PC-3 (cell line): ENCODE data around the gene SLC1A7. TPM values are rescaled to one million over a fixed set of nuclear protein-coding genes. Genes with fewer than 3 reads are reported as not detected.

Experiments used
- ATAC-seq: fragments of 200-7000 bp; cut with Tn5 transposase; 2 replicates; pipeline ENCODE4 v1.9.1; 2020; ENCODE audit warnings: mild to moderate bottlenecking, moderate library complexity
- BruUV-seq: library from RNA; stranded (reverse); fragments of 400-500 nt; replicated peaks from 2 replicates; lab custom pipeline; 2021; lab: Mats Ljungman, UMichigan
- CTCF ChIA-PET: fragments of 300-600 bp; sonication (Branson Sonifier 250); formaldehyde crosslinking; loops from one replicate; lab custom pipeline; 2022; ENCODE audit warnings: antibody characterized with exemption; lab: Charles Lee
- POLR2A ChIA-PET: fragments of 300-600 bp; sonication (Branson Sonifier 250); formaldehyde crosslinking; loops from one replicate; lab custom pipeline; 2022; ENCODE audit warnings: antibody characterized with exemption; ENCODE audit not compliant: unreplicated experiment; lab: Charles Lee
- DNase-seq: peaks from one replicate; pipeline ENCODE4 v3.0.0-alpha.2; 2015
- H2AFZ ChIP-seq: fragments of 300-600 bp; sonication (generic); 2 replicates; pipeline ENCODE4 v1.6.0; 2016; ENCODE audit warnings: antibody characterized with exemption, low read length
- H3F3A ChIP-seq: fragments of 300-600 bp; sonication (generic); one replicate; pipeline ENCODE4 v1.6.0; 2017; ENCODE audit warnings: antibody characterized with exemption, low read length, control low read depth, mild to moderate bottlenecking; ENCODE audit not compliant: unreplicated experiment
- H3K27ac ChIP-seq: fragments of 300-600 bp; sonication (generic); 2 replicates; pipeline ENCODE4 v1.5.1; 2016; ENCODE audit warnings: mild to moderate bottlenecking, low read length
- H3K27me3 ChIP-seq: fragments of 300-600 bp; sonication (generic); 2 replicates; pipeline ENCODE4 v1.6.1; 2016; ENCODE audit warnings: low read length, mixed read lengths
- H3K36me3 ChIP-seq: fragments of 300-600 bp; sonication (generic); 2 replicates; pipeline ENCODE4 v1.6.1; 2016; ENCODE audit warnings: low read depth, mixed run types, low read length, mixed read lengths
- H3K4me1 ChIP-seq: fragments of 300-600 bp; sonication (generic); 2 replicates; pipeline ENCODE4 v1.5.1; 2016; ENCODE audit warnings: low read length; ENCODE audit not compliant: insufficient read depth
- H3K4me2 ChIP-seq: fragments of 300-600 bp; sonication (generic); 2 replicates; pipeline ENCODE4 v1.6.0; 2016; ENCODE audit warnings: low read length
- H3K4me3 ChIP-seq: fragments of 300-600 bp; sonication (generic); 2 replicates; pipeline ENCODE4 v1.5.1; 2016; ENCODE audit warnings: mild to moderate bottlenecking, low read length, mixed read lengths
- H3K79me2 ChIP-seq: fragments of 300-600 bp; sonication (generic); 2 replicates; pipeline ENCODE4 v1.6.1; 2017; ENCODE audit warnings: low read length, mixed read lengths
- H3K9ac ChIP-seq: fragments of 300-600 bp; sonication (generic); 2 replicates; pipeline ENCODE4 v1.6.0; 2016; ENCODE audit warnings: mild to moderate bottlenecking, low read length
- H3K9me2 ChIP-seq: fragments of 300-600 bp; sonication (generic); replicated peaks from 2 replicates; pipeline ENCODE4 v1.6.1; 2016; ENCODE audit warnings: mixed run types, low read length, mixed read lengths
- H3K9me3 ChIP-seq: fragments of 300-600 bp; sonication (generic); 2 replicates; pipeline ENCODE4 v1.6.1; 2016; ENCODE audit warnings: low read length, mixed read lengths
- H4K20me1 ChIP-seq: fragments of 300-600 bp; sonication (generic); 2 replicates; pipeline ENCODE4 v1.6.1; 2016; ENCODE audit warnings: low read length, mixed read lengths
- EZH2 ChIP-seq: fragments of 300-600 bp; sonication (generic); IDR thresholded peaks from one replicate; pipeline ENCODE4 v1.6.1; 2017; ENCODE audit warnings: antibody characterized with exemption, mild to moderate bottlenecking, low read length; ENCODE audit not compliant: unreplicated experiment
- EZH2phosphoT487 ChIP-seq: fragments of 300-600 bp; sonication (generic); IDR thresholded peaks from 2 replicates; pipeline ENCODE4 v1.6.1; 2018; ENCODE audit warnings: mild to moderate bottlenecking, antibody characterized with exemption, low read length, borderline replicate concordance
- intact Hi-C: fragments of 100-400 bp; cut with micrococcal nuclease; formaldehyde crosslinking; loops from 2 replicates; pipeline ENCODE4 v1.9.0; 2023
- total RNA-seq: library from RNA; depleted of rRNA; stranded (reverse); fragments of >200 nt; gene quantifications from 2 replicates; pipeline ENCODE4 v1.2.3, GENCODE V29; 2014
- TF ChIP-seq, protein P1 (sequence below): fragments of 300-600 bp; sonication (generic); conservative IDR thresholded peaks from 2 replicates; pipeline ENCODE4 v1.5.1; 2017; ENCODE audit warnings: antibody characterized with exemption, low read depth, mild to moderate bottlenecking, low read length

Gene SLC1A7
- total RNA-seq, 1 experiment from 2014 or later = 0.26 TPM

DNA sequence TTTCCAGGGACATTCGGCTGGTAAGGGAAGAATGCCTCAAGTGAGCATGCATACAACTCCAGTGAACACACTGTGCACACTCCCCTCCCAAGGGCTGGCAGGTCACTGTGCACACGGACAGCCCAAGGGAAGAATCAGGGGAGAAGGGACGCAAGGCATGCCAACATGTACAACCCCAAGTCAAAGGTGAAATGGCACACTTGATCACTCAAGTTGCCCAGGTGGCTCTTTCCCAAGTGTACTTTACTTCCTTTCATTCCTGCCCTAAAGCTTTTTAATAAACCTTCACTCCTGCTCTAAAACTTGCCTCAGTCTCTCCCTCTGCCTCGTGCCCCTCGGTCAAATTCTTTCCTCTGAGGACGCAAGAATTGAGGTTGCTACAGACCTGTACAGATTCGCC, 13.5 kb upstream of the SLC1A7 start:
- Histone ChIP-seq H3K27me3 (no peaks in the 10 kb centered on the region), H2AFZ (no peak overlapping the region), H3K4me1 (0 out of 2 replicates have a peak, but pooled peaks cover 4% of the 10 kb centered on the region), H3K9me2 (no peaks in the 10 kb centered on the region), H3K4me3 (no peak overlapping the region), H3K9me3 (no peaks in the 10 kb centered on the region), H3K4me2 (no peak overlapping the region), H3K36me3 (no peaks in the 10 kb centered on the region), H4K20me1 (no peaks in the 10 kb centered on the region), H3K27ac (no peak overlapping the region), H3K9ac (no peak overlapping the region), H3K79me2 (no peaks in the 10 kb centered on the region), H3F3A (no peaks in the 10 kb centered on the region)
- ATAC-seq (no peak), DNase-seq (no peak)
- ChIA-PET POLR2A (no interaction called here), CTCF (no interaction called here)
- no TSS peak for BruUV-seq
- TF ChIP-seq EZH2 (no peak), EZH2phosphoT487 (no peak)
- TF ChIP-seq, protein P1, sequence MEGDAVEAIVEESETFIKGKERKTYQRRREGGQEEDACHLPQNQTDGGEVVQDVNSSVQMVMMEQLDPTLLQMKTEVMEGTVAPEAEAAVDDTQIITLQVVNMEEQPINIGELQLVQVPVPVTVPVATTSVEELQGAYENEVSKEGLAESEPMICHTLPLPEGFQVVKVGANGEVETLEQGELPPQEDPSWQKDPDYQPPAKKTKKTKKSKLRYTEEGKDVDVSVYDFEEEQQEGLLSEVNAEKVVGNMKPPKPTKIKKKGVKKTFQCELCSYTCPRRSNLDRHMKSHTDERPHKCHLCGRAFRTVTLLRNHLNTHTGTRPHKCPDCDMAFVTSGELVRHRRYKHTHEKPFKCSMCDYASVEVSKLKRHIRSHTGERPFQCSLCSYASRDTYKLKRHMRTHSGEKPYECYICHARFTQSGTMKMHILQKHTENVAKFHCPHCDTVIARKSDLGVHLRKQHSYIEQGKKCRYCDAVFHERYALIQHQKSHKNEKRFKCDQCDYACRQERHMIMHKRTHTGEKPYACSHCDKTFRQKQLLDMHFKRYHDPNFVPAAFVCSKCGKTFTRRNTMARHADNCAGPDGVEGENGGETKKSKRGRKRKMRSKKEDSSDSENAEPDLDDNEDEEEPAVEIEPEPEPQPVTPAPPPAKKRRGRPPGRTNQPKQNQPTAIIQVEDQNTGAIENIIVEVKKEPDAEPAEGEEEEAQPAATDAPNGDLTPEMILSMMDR = no peak
- intact Hi-C loops = no loop called here

DNA sequence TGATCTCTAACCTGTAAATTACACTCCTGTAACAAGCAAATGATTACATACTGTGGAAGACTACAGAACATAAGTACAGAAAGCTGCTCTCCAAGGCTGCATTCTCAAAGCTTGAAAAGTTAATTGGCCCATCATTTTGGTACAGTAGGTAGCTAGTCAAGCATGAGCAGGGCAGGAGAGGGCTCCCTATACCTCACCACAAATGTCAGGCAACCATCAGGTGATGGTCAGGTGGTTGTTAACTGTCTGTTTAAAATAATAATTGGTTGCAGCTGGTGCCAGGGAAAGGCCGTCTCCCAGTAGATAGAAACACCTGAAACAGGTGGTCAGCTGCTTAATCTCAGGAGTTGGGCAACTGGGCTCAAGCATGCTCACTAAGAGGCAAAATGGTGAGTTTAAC, 13.1 kb upstream of the SLC1A7 start:
- CTCF ChIA-PET = no interaction called here
- Histone ChIP-seq H3K4me1 (0 out of 2 replicates have a peak, but pooled peaks cover 4% of the 10 kb centered on the region), H3K4me2 (no peak overlapping the region), H3F3A (no peaks in the 10 kb centered on the region), H3K79me2 (no peaks in the 10 kb centered on the region), H3K36me3 (no peaks in the 10 kb centered on the region), H3K9me2 (no peaks in the 10 kb centered on the region), H3K4me3 (no peak overlapping the region), H3K9me3 (no peaks in the 10 kb centered on the region), H3K9ac (no peak overlapping the region), H3K27me3 (no peaks in the 10 kb centered on the region), H3K27ac (no peak overlapping the region), H4K20me1 (no peaks in the 10 kb centered on the region), H2AFZ (no peak overlapping the region)
- DNase-seq (no peak), ATAC-seq (no peak)
- POLR2A ChIA-PET = no interaction called here
- TF ChIP-seq EZH2 (no peak), EZH2phosphoT487 (no peak)
- TF ChIP-seq, protein P1 = no peak
- intact Hi-C loops = no loop called here
- BruUV-seq = no TSS peak

DNA sequence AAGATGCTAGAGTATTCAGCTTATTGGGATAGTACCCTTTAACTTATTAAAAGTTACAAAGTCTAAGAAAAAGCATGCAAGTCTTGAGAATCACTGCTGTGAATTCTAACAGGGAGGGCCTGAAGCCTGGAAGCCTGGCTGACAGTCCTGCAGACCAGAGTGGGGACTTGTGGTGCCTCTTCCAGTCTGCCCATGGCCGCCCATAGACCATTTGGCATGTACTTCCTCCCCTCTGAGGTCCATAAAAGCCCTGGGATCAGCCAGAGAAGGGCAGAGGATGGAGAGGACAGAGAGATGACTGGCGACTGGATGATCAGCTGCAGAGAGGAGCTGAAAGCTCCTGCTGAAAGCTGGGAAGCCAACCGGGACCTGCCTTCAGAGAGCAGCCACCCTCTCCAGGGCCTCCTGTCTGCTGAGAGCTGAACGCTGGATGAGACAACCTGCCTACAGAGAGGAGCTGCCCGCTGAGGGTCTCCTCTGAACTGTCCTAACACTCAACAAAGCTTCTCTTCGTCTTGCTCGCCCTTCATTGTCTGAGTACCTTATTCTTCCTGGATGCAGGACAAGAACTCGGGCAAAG, 12.5 kb upstream of the SLC1A7 start:
- Histone ChIP-seq H4K20me1 (no peaks in the 10 kb centered on the region), H3K4me2 (no peak overlapping the region), H3K36me3 (no peaks in the 10 kb centered on the region), H2AFZ (no peak overlapping the region), H3K4me1 (0 out of 2 replicates have a peak, but pooled peaks cover 4% of the 10 kb centered on the region), H3K79me2 (no peaks in the 10 kb centered on the region), H3K9me3 (no peaks in the 10 kb centered on the region), H3K9me2 (no peaks in the 10 kb centered on the region), H3F3A (no peaks in the 10 kb centered on the region), H3K27ac (no peak overlapping the region), H3K9ac (no peak overlapping the region), H3K4me3 (no peak overlapping the region), H3K27me3 (no peaks in the 10 kb centered on the region)
- TF ChIP-seq EZH2 = no peak
- TF ChIP-seq, protein P1 = no peak
- no peak for TF ChIP-seq EZH2phosphoT487
- ChIA-PET POLR2A (interaction anchor here (0.6 kb wide), 1 partner anchor 15 kb away, joined by 3 read pairs; no protein-coding TSS in a partner anchor), CTCF (no interaction called here)
- no TSS peak for BruUV-seq
- ATAC-seq (no peak), DNase-seq (no peak)
- intact Hi-C loops = no loop called here
